Thyroid gland (tissue), 4 donors: ENCODE measurements around the gene ACSL3.

Experiments used
- CTCF ChIP-seq, 6 experiments: fragments of 200-600 bp in 3 of 6; fragments of 450-650 bp in 3 of 6; sonication (generic) in 3 of 6; IDR thresholded peaks; one replicate each; pipeline ENCODE4 v1.5.1; 2016 to 2019; ENCODE audit warnings: antibody characterized with exemption in 6 of 6, mild to moderate bottlenecking in 2 of 6, inconsistent platforms in 1 of 6, moderate library complexity in 1 of 6
- POLR2A ChIP-seq, 2 donors: fragments of 450-650 bp; IDR thresholded peaks; one replicate each; pipeline ENCODE4 v1.6.1; 2017; ENCODE audit warnings: antibody characterized with exemption in 2 of 2, mild to moderate bottlenecking in 2 of 2, moderate library complexity in 1 of 2

GRCh38 chr2:222972420-222972819 is 111.6 kb downstream of the ACSL3 start:
- TF ChIP-seq POLR2A (IDR thresholded peaks at IDR 0.05) (no peak), CTCF (IDR thresholded peaks at IDR 0.05) (no peak)
